Osteocyte (in vitro differentiated cells): ENCODE results near the gene ADAMTS14. TPM values are rescaled to one million over a fixed set of nuclear protein-coding genes. Genes with fewer than 3 reads are reported as not detected.

Source experiments
- DNase-seq: peaks from one replicate; pipeline ENCODE4 v3.0.0; 2021; ENCODE audit warnings: mixed read lengths; ENCODE audit not compliant: unreplicated experiment; ENCODE audit errors: extremely low spot score
- H3K27ac Mint-ChIP-seq: one replicate; pipeline ENCODE4 v1.8.0; 2021; ENCODE audit warnings: mild to moderate bottlenecking, mixed read lengths; ENCODE audit not compliant: unreplicated experiment
- H3K27me3 Mint-ChIP-seq: one replicate; pipeline ENCODE4 v1.8.0; 2021; ENCODE audit warnings: mixed read lengths; ENCODE audit not compliant: unreplicated experiment
- H3K36me3 Mint-ChIP-seq: one replicate; pipeline ENCODE4 v1.8.0; 2021; ENCODE audit warnings: mixed read lengths; ENCODE audit not compliant: unreplicated experiment
- H3K4me1 Mint-ChIP-seq: one replicate; pipeline ENCODE4 v1.8.0; 2021; ENCODE audit warnings: mixed read lengths; ENCODE audit not compliant: unreplicated experiment
- H3K4me3 Mint-ChIP-seq: one replicate; pipeline ENCODE4 v1.8.0; 2021; ENCODE audit warnings: mild to moderate bottlenecking, moderate library complexity, mixed read lengths; ENCODE audit not compliant: unreplicated experiment
- H3K9me3 Mint-ChIP-seq: one replicate; pipeline ENCODE4 v1.8.0; 2021; ENCODE audit warnings: mixed read lengths; ENCODE audit not compliant: unreplicated experiment
- CTCF ChIP-seq: fragments of 200-600 bp; sonication (generic); IDR thresholded peaks from 2 replicates; pipeline ENCODE4 v1.5.0; 2021; ENCODE audit warnings: antibody characterized with exemption, mild to moderate bottlenecking, moderate library complexity
- total RNA-seq: library from RNA; stranded (reverse); gene quantifications from 2 replicates; pipeline ENCODE4 v1.2.1, GENCODE V29; 2021

The ADAMTS14 gene
- total RNA-seq, 1 donor from 2014 or later = 4.1 TPM

- Mint-ChIP-seq H3K4me3 (no peak overlapping the region), H3K4me1 (peaks cover 21% of the 10 kb centered on the region), H3K27me3 (peaks cover 3% of the 10 kb centered on the region), H3K27ac (no peak overlapping the region), H3K36me3 (no peaks in the 10 kb centered on the region), H3K9me3 (no peaks in the 10 kb centered on the region)
- no peak for DNase-seq
- no peak for TF ChIP-seq CTCF
These were observed 84.5 kb downstream of the ADAMTS14 start for GRCh38 chr10:70756700-70757360.

DNA sequence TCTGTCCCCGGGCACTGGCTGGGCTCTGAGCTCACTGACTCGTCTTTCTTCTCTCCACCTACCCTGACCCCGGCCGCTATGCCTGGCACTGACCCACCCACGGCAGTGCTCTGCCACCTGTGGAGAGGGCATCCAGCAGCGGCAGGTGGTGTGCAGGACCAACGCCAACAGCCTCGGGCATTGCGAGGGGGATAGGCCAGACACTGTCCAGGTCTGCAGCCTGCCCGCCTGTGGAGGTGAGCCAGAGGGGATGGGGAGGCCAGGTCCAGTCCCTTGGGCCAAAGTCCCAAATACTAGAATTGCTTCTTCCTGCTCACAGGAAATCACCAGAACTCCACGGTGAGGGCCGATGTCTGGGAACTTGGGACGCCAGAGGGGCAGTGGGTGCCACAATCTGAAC lies 85.5 kb downstream of the ADAMTS14 start:
- Mint-ChIP-seq H3K27me3 (peaks cover 3% of the 10 kb centered on the region), H3K4me1 (peaks cover 21% of the 10 kb centered on the region), H3K27ac (no peak overlapping the region), H3K36me3 (no peaks in the 10 kb centered on the region), H3K4me3 (no peak overlapping the region), H3K9me3 (no peaks in the 10 kb centered on the region)
- TF ChIP-seq CTCF = no peak
- no peak for DNase-seq

DNA sequence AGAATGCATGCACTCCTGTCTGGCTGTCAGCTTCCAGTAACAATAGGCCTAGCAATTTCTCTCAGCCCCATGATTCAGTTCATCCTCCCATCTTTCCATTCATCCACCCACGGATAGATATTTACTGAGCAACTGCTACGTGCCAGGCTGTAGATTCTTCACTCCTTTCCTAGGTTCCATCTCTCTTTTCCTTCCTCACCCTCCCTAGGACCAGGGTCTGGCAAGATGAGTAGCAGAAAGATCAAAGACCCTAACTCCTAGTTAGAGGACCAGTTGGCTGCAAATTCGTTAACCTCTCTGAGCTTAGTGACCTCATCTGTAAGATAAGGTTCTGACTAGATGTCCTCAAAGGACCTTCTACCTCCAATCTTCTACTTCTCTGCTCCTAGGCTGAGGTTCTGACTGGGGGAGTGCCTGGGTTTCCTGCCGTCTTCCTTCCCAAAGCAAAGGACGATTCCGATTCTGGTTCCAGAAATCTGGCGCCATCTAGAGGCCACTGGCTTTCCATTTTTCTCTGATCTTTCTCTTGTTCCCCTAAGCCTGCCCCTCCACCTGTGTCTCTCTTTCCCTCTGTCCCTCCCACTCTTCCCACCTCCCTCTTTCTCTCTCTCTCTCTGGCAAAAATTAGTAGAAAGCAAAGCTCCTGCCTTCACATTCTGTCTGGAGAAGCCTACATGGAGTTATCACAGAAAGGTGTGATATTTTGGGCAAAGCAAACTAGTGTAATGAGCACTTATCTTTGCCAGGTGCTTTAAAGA lies 86.6 kb downstream of the ADAMTS14 start:
- no peaks in the 10 kb centered on the region for H3K9me3 Mint-ChIP-seq
- no peak overlapping the region for H3K4me3 Mint-ChIP-seq
- peak; percentile 87 for TF ChIP-seq CTCF
- H3K27ac Mint-ChIP-seq = no peak overlapping the region
- DNase-seq = no peak
- no peaks in the 10 kb centered on the region for H3K36me3 Mint-ChIP-seq
- peaks cover 21% of the 10 kb centered on the region for H3K4me1 Mint-ChIP-seq
- H3K27me3 Mint-ChIP-seq = peaks cover 3% of the 10 kb centered on the region

DNA sequence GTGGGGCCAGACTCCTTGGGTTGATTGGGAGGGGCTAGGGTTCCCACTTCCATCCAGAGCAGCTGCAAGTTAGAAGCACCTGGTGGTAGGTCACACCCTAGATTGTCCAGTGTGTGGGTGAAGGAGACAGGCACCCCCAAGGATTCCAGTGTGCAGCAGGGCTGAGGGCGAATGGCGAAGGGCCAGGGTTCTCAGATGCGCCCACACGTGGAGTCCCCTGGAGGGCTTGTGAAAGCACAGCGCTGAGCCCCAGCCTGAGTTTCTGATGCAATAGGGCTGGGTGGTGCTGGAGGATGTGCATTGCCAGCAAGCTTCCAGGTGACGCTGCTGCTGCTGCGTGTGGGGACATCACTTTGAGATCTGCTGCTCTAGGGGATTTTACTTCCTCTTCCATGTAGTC lies 87.5 kb downstream of the ADAMTS14 start:
- Mint-ChIP-seq H3K36me3 (no peaks in the 10 kb centered on the region), H3K9me3 (no peaks in the 10 kb centered on the region), H3K4me1 (peaks cover 12% of the 10 kb centered on the region), H3K27ac (no peak overlapping the region), H3K27me3 (peaks cover 3% of the 10 kb centered on the region), H3K4me3 (no peak overlapping the region)
- no peak for DNase-seq
- TF ChIP-seq CTCF = no peak

DNA sequence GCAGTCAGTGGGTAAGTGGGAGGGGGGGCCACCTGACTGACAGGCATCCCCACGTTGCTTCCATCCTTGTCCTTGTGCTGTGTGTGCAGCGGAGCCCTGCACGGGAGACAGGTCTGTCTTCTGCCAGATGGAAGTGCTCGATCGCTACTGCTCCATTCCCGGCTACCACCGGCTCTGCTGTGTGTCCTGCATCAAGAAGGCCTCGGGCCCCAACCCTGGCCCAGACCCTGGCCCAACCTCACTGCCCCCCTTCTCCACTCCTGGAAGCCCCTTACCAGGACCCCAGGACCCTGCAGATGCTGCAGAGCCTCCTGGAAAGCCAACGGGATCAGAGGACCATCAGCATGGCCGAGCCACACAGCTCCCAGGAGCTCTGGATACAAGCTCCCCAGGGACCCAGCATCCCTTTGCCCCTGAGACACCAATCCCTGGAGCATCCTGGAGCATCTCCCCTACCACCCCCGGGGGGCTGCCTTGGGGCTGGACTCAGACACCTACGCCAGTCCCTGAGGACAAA lies 88.0 kb downstream of the ADAMTS14 start:
- H3K9me3 Mint-ChIP-seq = peaks cover 2% of the 10 kb centered on the region
- H3K4me3 Mint-ChIP-seq = no peak overlapping the region
- DNase-seq = no peak
- H3K4me1 Mint-ChIP-seq = peaks cover 7% of the 10 kb centered on the region
- no peaks in the 10 kb centered on the region for H3K36me3 Mint-ChIP-seq
- no peak for TF ChIP-seq CTCF
- H3K27ac Mint-ChIP-seq = no peak overlapping the region
- H3K27me3 Mint-ChIP-seq = peaks cover 3% of the 10 kb centered on the region
